ENCODE data around the gene PTPRG.
"Not testable (repeated sequence)": the region's sequence is repeated elsewhere in the genome, so short reads cannot be mapped to it uniquely, and the experiment has no call there.

Gene PTPRG

DNA sequence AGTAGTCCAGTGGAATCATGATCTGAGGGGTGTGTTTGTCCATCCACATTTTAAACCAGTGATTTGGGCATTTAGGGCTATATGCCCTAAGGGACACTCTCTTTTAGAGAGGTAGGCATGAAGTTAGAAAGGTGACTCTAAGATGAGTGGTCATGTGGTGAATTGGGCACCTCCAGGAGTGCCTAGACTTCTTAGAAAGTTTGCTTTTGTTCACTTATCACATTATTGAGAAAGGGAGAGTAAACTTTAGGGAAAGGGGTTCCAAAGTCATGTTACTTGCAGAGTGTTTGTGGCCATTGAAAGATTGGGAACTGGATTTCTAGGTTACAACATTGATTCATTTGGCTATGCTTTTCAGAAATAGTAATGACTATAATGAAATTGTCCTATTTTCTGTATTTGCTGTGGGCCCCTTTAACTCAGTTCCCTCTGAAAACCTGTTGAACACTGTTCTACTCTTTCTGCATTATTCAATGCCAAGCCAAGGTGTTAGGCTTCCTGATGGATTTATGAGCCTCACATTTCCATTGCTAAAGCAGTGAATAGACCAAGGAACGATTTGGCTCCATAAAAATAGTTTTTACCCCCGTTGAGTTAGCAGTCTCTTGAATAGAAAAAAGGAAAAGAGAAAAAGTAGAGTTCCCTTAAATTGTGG, 169.3 kb downstream of the PTPRG start:
- DNase-seq: no peak

DNA sequence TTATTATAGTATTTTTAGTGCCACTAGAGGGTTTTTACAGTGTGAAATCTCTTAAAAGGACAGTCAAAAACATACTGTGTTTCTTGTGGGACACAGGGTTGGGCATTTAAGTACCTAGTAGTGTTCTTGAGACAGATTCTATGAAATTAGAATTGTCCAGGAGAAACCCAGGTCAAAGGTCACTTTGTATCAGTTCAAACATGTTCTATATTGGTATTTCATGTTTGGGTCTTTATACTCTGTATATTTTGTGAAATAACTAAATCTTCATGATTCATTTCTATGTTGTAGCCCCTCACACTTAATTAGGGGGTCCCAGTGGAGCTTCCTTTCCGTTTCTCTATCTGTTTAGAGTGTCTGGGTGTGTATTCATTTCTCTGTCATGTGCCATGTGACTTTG, 171.6 kb downstream of the PTPRG start:
- DNase-seq: no peak

DNA sequence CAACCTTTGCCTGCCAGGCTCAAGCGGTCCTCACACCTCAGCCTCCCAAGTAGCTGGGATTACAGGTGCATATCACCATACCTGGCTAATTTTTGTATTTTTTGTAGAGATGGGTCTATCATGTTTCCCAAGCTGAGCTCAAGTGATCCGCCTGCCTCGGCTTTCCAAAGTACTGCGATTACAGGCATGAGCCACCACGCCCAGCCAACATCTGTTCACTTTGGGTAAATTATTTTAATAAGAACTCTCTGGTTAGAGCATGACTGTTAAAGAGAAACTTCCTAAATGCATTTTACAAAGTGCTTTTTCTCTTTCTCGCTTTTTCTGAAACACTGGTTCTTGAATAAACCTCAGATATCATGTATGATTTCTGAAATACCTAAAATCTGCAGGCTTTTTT, 172.5 kb downstream of the PTPRG start:
- DNase-seq: no peak

DNA sequence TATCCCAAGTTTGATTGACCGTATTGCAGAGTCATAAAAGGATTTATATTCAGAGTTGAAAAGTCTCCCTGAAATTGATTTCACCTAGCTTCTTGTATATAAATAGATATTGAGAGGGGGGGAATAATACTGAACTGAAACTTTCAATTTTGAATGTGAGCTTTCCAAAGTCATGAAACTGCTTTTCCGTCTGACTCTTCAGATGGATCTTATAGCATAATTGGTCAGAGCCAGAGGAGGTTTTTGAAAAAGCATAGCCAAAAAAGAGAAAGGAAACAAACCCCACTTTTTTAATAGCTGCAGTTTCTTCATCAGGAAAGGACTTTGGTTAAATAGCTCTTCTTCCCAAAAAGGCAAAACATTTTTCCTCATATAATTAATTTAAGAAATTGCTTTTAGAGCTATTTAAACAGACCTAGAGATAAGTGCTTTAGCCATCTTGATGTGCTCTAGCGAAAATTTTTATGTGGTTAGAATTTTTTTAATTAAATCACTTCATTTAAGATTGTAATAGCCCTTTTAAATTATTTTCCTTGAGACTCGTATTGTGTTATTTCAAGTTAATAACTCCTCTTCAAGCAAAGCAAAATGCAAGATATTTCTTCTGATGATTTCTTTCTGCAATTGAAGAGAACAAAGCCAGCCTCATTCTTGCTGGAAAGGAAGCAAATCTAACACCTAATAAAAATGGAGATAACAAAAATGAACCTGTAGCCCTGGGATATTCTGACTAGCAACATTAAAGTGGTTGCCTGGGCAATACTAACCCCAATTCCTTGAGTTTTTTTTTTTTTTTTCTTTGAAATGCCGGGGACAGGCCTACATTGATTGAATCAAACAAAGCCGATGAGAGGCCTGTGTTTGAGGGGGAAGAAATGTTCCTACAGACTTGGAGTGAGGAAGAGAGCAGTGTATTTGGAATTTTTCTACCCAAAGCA, 173.6 kb downstream of the PTPRG start:
- DNase-seq: no peak

DNA sequence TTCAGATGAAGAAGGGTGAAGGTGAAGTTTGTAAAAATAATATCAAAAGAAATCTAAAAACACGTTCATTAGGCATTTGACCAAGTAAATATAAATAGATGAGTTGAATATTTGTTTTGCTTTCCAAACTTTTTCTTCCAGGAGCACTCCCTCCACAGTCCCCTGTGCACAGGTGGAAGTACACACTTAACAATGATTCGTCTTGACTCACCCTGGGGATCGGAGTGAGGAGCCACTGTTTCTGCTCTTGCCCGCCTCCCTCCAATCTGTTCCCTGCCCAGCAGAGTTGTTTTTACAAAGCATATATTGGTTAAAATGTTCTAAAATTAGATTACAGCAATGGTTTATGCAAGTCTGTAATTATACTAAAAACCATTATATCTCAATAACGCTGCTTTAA, 175.1 kb downstream of the PTPRG start:
- DNase-seq: no peak

DNA sequence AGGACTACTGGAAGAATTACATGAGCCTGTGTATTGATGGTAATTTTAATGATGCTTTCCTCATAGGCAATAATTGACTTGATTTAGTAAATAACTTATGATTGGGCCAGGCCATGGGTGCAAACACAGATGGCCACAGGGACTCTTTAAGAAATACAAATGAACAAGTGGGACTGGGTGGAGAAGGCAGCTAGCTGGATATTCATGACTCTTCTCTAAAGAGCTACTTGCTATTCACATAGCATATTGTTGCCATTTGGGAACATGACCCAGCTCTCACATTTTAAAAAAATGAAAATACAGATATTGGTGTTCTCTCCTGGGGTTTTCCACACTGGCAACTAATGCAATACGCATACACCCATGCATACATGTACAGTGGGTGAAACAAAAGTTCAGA, 178.3 kb downstream of the PTPRG start:
- DNase-seq: no peak

DNA sequence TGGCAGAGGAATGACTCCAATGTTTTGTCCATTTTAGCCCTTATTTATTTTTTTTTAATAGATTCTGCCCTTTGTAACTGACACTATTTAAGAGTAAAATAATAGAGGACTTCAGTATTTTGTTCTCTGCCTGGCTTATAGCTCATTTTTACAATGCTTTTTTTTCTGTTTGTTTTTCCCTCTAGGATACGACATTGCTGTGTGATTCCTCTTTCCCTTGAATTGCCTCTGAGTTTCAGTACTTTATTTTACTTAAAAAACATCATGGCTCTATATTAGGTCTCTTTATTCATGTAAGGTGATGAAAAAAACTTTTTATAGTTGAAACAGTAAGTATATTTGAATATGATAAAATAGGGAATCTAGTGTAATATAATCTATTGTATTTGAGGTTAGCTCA, 179.1 kb downstream of the PTPRG start:
- no peak for DNase-seq

DNA sequence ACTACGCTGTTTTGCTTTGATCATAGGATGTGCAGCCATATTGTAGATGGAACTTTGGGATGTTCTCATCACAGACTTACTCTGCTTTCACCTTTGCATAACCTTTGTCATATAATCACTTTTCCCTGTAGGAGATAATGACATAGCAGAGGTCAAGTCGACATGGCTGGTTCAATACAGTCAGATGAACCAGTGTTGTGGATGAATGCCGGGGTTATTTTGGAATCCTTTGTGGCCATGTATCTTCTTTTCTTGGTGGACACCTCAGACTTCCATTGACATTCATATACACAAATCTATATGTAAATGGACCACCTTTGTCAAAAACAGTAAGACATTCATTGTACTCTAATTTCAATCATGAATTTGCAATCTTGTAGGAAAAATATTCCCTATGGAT, 180.2 kb downstream of the PTPRG start:
- DNase-seq: no peak

DNA sequence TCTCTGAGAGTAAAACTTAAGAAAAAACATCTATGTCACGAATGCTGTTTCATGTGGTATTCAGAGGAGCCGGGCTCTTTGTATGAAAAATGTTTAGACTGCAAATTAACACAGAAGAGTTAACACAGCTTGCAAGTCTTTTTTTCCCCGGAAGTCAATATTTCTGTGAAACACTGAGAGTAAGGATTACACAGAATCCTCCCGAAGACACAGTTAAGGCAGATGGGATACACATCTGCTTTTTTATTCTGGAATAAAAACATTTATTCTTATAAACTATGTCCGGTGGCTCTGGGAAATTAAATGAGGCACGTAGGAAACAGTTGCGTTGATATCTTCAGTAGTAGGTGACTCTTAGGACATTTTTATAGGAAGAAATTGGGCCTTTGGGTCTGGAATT, 180.6 kb downstream of the PTPRG start:
- DNase-seq: no peak

DNA sequence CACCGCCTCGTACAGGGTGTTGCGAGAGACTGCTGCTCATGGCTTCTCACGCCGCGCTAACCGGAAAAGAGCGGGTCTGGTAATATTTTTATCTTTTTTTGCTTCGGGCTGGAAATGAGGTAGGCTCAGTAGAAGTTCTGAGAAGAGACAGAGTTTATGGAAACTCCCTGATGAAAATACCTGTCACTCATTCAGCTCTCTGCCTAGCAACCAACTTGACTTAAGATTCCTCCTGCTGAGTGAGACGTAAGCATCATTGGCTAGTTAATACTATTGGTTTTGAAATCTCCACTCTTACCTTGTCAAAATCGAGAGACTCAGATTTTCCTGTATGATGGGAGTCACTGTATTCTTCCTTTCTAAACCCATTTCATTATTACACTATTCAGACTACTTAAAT, 181.7 kb downstream of the PTPRG start:
- no peak for DNase-seq

DNA sequence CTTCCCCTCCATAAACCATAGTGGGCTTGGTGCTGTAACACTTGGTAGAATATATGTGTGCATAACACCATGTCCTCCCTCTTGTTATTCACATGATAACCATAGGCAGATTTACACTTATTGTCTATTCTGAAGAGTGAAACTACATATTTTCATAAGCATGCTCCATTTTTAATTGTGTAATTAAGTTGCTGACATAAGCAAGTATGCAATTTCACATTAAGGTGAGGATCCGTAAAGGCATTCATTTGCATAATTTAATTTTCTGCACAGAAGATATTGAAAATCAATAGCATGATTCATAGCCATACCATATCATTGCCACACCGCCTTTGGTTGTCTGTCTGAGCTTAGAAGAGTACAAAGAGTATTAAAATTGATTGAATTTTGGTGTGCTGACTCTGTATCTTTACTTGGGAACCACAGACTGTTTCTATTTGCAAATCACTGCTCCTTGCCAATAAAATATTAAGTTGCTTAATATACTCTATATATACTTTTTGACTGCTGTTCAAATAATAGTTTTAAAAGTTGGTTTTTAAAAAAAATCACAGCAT, 182.4 kb downstream of the PTPRG start:
- DNase-seq: no peak

DNA sequence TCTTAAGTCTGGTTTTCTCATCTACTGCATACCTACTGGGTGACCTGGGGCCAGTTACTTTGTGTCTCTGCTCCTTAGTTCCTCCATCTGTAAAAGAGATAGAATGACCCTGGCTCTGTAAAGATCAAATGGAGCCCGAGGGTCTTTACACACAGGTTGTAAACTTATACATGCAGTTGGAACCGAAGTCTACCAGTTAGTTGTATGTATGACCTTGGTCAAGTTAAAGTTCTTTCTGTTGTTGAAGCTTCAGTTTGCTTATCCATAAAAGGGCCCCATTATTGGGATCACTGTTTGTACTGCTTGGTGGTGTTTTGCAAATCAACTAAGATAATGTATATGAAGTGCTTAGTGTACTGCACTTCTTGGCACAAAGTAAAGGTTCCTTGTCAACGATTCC, 186.9 kb downstream of the PTPRG start:
- DNase-seq: no peak

DNA sequence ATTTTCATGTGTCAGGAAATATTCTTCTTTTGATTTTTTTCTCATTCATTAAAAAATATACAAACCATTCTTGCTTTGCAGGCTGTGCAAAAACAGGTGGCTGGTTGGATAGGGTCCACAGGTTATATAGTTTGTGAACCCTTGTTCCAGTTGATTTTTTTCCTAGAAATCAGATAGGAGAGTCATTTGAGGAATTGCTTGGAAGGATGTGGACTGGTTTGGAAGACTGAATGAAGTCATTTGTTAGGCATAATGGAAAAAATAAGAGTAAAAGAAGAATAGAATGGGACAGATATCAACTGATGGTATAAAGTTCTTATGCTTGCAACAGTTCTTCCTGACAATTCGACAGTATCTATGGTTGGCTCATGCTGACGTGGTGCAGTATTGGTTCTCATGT, 189.4 kb downstream of the PTPRG start:
- no peak for DNase-seq

DNA sequence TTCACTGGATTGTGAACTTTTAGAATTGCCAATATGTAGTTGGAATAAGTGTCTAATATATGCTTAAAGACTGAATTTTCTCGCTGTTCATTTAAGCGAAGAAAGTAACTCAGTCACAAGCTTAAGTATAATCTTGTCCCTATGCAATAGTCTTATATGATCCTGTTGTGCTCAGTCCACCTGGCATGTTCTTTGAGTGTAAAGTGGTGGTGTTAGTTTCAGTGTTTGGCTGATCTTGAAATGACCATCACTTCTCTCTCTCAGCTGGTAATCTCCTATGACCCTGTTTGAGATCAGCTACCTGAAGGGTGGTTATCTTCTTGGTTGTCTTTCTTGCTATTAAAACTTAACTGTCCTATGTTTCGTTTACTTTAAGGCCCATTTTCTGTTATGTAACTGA, 197.5 kb downstream of the PTPRG start:
- DNase-seq: no peak

DNA sequence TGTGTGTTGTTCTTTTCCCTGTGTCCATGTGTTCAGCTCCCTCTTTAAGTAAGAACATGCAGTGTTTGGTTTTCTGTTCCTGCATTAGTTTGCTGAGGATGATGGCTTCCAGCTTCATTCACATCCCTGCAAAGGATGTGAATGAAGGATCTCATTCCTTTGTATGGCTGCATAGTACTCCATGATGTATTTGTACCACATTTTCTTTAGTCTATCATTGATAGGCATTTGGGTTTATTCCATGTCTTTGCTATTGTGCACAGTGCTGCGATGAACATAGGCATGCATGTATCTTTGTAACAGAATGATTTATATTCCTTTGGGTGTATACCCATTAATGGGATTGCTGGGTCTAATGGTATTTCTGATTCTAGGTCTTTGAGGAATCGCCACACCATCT, 199.4 kb downstream of the PTPRG start:
- not testable (repeated sequence) for DNase-seq

DNA sequence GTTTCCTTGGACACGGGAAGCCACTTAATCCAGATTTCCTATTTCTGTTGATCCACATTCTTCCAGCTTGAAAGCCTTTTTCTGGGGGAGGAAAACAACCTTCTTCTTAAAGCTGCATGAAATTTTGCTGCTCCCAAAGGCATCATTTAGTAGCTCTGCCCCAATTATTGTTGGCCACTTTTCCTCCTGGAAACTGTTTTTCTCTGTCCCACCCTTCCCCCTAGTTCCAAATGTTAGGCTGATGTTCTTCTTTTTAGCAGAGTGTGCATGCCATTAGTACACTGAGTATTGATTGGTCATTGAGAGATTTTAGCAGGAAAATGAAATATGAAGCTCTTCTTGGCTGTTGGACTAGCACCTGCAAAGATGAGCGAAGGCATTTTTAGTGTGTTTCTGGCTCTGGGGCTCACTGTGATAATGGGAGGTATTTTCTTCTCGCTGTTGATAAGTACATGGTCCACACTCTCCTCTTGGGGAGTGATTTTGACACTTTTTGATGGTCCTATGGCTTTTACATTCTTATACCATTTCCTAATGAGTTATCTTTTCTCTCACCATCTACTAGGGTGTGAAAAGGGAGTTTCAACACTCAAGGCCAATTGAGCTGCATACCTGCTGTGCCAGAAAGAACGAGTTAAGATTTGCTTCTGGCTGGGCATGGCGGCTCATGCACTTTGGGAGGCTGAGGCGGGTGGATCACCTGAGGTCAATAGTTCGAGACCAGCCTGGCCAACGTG, 200.5 kb downstream of the PTPRG start:
- no peak for DNase-seq

DNA sequence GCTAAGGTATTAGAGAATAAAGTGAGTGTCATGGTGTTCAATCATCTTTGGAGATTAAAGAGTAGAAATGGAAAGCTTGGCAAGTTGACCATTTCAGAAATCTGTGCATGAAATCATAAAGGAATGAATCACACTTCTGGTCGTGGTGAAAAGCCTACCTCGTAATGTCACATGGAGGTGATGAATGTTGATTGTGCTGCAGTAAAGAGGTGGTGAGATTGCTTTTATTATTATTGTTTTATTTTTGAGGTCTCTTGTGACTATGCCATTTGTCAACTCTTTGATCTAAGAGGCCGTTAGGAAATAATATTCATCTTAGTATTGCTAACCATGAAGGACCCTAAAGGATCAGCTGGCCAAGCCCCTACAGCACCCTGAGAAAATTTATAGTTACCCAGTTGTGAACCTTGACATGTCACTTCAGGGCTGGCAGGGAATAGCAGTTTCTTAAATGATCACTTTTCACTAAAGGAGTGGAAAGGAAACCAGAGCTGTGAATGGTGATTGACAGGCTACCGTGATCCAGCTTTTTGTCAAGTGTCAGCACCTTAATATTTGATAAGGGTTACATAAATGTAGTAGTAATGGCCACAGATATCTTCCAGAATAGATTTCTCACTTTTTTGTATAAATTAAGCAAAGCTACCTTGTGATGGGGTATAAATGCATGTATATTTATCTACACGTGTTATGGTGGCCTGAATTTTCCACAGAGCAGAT, 203.9 kb downstream of the PTPRG start:
- no peak for DNase-seq

DNA sequence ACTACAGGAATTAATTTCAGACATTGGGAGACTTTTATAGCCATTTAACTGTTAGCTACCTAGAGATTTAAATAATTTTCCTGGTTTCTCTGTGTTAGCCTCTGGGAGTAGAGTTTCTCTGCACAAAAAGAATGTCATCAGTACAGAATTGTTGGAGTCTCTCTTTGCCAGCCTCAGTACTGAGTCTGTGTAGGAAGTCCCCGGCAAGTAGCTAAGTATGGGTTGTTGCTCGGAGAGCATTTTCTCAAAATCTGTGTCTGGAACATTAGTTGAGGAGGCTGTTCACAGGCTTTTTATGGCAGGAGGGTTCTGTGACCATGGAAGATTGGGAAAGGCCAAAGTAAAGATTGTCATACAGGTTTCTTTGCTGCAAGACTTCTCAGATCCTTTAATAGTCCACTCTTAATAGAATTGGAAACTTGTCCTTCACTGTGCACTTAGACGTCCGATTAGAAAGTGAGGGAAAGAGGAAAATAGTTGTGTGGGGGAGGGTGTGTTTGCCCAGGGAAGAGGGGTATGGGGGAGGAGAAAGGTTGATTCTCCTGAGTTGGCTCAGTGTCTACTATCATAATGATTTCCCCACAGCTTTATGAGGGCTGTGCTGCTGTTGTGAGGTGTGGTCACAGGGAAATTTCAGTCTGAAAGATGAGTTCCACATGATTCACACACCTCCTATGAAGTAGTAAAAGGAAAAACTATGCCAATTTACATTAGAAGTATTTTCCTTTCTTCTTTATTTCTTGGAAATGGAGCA, 207.1 kb downstream of the PTPRG start:
- no peak for DNase-seq

DNA sequence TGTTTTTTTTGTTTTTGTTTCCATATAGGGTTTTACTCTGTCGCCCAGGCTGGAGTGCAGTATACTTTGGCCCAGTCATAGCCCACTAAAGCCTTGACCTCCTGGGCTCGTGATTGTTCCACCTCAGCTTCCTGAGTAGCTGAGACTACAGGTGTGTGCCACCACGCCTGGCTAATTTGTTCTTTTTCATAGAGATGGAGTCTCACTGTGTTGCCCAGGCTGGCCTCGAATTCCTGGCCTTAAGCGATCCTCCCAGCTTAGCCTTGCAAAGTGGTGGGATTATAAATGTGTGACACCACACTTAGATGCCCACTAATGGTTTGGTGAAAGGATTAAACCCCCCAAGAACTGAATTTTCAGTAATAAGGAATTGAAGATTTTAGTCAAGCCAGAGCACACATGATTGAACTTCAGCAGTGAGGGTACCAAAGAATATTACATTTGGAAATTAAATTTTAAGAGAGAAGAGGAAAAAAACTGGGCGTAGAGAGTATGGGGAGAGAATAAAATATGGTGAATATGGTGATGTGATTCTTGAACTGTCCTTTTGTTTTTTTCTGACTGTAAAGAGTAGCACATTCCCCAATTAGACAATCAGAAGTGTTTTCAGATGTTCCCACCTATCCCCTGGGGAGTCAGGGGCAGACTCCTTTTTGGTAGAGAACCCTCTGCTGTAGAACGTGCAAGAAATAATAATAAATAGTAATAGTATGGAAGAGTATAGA, 208.1 kb downstream of the PTPRG start:
- no peak for DNase-seq

DNA sequence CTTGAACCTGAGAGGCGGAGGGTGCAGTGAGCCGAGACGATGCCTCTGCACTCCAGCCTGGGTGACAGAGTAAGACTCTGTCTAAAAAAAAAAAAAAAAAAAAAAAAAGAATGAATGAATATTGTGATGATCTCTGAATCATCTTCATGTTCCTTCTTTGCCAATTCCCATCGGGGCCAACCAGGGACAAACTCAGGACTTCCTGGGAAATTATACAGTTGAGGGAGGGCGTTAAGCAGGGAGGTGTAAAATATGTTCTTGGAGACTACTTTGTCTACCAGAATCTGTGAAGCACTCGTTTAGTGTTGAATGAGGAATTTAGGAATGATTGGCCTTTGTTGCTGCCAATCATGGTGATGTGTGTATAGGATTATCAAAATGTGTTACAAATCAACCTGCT, 210.6 kb downstream of the PTPRG start:
- no peak for DNase-seq

DNA sequence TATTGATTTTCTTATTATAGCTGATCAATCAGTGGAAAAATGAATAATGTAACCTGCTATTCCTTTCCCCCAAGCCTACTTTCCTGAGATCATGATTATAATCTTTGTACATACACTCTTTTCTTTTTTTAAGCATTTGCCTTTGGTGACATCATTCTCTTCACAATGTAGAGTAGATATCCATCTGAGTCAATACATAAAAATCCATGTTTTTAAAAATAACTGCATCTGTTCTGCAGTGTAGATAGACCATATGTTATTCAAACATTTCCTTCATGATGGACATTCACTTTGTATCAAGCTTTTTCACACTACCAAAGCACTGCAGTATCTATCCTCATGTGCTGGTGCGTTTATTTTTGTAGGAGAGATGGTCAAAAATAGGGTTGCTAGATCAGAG, 211.1 kb downstream of the PTPRG start:
- no peak for DNase-seq
